DMS153 (cell line): ENCODE results near the gene BARX2.
"Not testable (repeated sequence)": the region's sequence is repeated elsewhere in the genome, so short reads cannot be mapped to it uniquely, and the experiment has no call there.

Source experiments
- DNase-seq: peaks from one replicate; lab custom pipeline; 2025; lab: John Stamatoyannopoulos, UW

BARX2 gene, protein sequence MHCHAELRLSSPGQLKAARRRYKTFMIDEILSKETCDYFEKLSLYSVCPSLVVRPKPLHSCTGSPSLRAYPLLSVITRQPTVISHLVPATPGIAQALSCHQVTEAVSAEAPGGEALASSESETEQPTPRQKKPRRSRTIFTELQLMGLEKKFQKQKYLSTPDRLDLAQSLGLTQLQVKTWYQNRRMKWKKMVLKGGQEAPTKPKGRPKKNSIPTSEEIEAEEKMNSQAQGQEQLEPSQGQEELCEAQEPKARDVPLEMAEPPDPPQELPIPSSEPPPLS

DNA sequence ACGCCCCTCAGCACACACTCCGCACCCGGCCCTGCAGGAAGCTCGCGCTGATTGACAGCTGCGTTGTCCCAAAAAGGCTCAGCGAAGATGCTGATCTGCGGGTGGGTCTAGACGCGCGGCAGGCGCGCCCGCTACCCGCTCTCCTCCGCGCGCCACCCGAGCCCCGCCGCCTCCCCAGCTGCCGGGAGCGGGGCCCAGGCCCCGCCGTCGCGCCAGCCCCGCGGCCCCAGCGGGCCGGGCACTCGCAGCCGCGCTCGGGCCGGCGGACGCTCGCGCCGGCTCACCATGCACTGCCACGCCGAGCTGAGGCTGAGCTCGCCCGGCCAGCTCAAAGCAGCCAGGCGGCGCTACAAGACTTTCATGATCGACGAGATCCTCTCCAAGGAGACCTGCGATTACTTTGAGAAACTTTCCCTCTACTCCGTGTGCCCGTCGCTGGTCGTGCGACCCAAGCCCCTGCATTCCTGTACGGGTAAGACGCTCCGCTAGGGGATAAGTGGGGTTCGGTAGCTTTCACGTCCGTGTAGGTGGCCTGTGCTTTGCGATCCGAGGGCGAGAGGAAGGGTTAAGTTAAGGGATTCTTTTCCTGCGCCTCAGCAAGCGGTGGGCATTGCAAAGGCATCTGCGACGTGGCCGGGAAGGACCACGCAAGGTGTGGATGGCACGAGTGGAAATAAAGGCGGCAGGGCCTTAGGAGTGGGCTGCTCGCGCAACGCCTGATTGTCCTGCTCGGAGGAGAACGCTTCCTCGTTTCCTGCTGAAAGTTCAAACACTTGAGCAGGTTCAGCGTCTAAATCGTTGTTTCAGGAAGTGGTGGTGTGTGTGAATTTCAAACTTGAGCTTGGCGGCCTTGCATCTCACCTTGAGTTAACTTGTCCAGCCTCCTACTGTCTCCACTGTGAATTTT lies at the start of gene BARX2:
BARX2 (plus strand) TSS at position 98 of the 907 bp plus-strand sequence; CDS start at position 286, 188 bp downstream.
- DNase-seq, result peak; percentile 59

DNA sequence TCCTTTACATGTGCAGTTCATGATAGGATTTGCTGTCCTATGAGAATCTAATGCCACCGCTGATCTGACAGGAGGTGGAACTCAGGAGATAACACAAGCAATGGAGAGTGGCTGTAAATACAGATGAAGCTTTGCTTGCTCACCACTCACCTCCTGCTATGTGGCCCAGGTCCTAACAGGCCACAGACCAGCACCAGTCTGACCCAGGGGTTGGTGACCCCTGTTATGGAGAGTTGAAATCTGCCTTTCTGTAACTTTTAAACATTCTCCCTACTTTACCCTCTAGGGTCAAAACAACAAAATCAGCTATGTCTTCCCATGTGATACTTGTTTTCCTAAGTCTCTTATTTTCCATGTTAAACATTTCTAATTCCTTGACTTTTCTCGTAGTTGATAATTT lies 48.7 kb upstream of the BARX2 start:
- DNase-seq, result no peak

DNA sequence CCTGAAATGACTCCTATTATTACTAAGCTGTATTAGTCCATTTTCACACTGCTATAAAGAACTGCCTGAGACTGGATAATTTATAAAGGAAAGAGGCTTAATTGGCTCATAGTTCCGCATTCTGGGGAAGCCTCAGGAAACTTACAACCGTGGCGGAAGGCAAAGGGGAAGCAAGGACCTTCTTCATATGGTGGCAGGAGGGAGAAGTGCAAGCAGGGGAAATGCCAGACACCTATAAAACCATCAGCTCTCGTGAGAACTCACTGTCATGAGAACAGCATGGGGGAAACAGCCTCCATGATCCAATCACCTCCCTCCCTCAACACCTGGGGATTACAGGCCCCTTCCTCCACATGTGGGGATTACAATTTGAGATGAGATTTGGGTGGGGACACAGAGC lies 47.9 kb upstream of the BARX2 start:
- DNase-seq, result not testable (repeated sequence)

DNA sequence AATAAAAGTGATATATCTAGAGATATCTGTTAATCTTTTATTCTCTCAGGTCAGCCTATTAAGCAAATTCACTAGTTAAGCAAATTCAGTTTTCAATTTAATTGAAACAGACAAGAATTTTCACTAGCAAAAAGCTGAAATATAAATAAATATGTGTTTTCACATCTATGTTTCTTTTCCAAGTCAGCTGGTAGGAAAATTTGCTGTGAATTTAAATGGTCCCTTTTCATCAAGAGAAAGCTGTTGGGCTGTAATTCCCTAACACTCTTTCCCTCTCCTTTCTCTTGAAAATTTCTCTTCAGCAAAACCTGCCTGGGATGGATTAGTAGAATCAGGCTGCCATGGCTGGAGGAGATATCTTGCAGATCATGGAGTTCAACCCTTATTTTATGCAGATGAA lies 46.9 kb upstream of the BARX2 start:
- DNase-seq, result no peak

DNA sequence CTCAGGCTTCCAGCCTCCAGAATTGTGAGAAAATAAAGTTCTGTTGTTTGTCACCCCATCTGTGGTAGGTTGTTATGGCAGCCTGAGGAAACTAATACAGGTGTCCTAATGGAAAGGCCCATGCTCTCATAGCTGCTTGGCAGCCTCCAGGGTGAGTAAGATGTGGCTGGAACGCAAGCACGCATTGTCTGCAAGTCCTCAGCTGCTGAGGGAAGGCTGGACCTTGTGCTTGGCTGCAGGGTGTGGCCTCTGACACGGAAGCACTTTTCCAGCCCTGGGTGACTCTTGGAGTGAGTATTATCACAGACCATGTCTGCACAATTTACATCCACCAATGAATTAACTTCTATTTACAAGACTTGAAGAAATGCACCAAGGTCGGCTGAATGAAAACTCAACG lies 44.4 kb upstream of the BARX2 start:
- DNase-seq, result no peak

DNA sequence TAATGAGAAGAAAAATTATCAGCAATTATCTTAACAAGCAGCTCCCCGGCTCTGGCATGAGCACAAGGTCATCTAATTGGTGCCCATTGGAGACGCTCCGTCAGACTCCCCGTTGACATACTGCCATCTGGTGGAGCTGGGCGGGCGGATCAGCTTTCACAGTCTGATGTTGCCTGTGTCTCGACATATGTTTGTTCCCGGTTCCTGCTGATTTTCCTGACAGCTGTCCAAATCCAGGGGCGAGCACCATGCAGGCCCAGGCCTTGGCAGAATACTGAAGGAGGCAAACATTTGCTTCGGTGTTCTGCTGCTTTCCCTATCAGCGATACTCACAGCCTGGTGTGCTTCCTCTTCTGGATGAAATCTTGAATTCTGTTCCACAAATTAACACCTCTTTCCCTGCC lies 43.8 kb upstream of the BARX2 start:
- peak; percentile 88 for DNase-seq

DNA sequence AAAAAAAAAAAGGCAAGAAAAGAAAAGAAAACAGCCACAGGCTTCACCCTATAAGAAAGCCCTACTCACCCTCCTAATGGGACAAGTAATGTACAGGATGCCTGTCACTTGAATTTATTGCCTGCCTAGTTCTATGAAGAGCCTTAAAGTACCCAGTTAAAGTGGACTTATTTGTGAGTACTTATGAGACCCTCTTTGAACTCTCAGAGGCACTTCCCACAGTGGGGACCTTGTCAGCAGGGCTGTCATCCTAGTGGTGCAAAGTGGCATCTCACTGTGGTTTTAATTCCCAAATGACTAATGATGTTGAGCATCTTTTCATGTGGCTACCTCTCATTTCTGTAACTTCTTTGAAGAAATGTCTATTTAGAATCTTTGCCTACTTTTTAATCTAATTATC lies 41.8 kb upstream of the BARX2 start:
- DNase-seq, result no peak

DNA sequence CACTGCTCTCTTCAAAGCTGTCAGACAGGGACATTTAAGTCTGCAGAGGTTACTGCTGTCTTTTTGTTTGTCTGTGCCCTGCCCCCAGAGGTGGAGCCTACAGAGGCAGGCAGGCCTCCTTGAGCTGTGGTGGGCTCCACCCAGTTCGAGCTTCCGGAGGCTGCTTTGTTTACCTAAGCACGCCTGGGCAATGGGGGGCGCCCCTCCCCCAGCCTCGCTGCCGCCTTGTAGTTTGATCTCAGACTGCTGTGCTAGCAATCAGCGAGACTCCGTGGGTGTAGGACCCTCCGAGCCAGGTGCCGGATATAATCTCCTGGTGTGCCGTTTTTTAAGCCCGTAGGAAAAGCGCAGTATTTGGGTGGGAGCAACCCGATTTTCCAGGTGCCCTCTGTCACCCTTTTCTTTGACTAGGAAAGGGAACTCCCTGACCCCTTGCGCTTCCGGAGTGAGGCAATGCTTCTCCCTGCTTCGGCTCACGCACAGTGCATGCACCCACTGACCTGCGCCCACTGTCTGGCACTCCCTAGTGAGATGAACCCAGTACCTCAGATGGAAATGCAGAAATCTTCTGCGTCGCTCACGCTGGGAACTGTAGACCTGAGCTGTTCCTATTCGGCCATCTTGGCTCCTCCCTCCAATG lies 31.2 kb upstream of the BARX2 start:
- peak; percentile 18 for DNase-seq

DNA sequence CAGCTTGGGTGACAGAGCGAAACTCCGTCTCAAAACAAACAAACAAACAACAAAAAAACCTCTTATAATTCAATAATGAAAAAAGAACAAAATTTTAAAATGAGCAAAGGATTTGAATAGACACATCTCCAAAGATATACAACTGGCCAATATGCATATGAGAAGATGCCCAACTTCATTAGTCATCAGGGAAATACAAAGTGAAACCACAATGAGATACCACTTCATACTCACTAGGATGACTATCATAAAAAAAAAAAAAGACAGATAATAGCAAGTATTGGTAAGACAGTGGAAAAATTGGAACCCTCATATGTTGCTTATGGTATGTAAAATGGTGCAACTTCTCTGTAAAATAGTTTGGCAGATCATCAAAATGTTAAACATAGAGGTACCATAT lies 28.7 kb upstream of the BARX2 start:
- no peak for DNase-seq

DNA sequence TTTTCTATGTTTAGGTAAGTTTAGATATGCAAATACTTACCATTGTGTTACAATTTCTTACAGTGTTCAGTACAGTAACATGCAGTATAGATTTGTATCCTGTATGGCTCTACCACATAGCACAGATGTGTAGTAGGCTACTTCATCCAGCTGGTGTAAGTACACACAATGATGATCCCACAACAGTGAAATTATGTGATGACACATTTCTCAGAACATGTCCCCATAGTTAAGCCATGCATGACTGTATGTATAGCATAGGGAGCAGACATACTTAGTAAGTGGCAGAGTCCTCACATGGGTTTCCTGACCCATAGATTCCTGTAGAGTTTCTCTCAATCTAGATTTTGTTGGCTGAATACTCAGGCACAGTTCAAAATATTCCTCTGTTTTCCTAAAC lies 26.8 kb upstream of the BARX2 start:
- no peak for DNase-seq

DNA sequence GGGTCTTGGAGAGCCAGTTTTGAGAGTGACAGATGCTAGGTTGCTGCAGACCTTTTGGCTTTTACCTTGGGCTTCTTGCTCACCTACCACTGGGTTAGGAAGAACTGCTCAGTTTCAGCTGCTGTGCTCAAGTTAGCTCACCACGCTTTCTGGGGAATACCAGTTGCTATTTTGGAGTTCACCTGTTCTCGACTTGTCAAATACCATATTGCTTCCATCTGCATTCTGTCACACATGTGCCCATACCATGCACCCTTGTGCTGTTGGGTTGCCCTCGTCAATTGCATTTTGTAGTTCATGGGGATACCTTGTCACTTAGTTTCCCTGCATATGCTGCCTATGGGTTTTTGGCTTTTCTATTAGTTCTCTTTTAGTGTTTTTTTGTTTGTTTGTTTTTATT lies 23.0 kb upstream of the BARX2 start:
- no peak for DNase-seq

DNA sequence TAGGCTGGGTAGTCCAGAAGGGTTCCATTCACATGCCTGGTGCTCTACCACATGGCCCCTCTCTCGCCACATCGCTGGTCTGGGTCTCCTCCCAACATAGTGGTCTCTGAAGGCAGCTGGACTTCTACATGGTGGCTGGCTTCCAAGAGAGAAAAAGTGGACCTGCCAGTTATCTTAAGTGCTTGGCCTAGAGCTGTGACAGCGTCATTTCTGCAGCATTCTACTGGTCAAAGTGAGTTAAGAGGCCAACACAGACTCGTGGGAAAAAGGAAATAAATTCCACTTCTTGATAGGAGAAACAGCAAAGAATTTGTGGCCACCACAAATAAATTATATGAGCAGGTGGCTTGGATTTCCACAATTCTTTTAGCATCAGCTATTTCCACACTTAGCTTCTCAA lies 21.0 kb upstream of the BARX2 start:
- DNase-seq, result no peak

DNA sequence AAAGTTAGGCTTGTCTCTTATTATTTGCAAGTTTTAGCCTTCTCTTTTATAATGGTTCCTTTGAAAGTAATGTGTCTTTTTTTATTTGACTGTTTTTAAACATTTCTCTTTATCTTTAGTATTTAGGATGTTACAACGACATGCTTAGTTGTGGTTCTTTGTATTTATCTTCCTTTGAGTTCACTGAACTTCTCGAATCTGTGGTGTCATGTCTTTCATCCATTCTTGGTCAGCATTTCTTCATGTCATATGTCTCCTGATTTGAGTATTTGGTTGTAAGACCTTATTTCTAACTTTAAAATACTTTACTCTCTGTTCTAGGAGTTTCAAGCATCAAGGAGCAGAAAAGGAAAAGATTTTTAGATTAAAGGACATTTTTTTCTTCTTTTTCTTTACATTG lies 15.9 kb upstream of the BARX2 start:
- no peak for DNase-seq

DNA sequence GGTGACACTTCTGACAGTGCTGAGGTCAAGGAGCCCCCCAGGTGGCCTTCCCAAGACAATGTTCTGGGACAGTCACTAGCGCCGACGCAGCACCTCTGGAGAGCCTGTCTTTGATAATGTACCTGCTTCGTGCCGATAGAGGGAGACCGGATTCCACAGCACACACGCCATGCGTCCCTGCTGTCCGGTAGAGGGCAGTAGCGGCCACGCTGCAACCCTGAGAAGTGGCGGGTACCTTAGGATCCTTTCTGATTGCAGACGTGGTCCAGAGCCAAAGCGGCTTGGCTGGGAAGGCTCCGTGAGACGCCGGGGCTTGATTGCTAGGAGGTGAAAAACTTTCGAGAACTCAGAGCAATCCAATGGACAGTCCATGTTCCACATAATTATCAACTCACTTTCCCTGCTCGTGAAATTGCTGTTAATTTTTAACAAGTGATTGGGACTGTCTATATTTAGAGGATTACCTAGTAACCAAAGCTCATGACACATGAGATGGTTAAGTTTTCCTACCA lies 11.4 kb upstream of the BARX2 start:
- peak; percentile 74 for DNase-seq

DNA sequence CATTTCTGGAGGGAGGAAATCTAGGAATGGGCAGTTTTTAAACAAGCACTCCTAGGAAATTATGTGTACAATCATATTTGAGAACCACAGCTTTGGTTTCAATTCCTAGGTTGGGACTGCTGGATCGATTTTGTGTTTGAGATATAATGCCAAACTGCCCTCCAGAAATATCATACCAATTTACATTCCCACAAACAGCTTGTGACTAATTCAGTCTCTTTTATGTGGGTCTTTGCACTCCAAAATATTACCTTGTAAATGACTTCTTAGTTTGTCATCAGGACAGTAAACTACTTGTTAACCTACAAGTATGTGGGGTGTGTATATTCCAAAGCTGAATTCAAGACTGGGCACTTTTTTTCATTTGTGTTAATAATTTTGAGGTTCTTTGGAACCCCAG lies 9.8 kb upstream of the BARX2 start:
- DNase-seq, result no peak

DNA sequence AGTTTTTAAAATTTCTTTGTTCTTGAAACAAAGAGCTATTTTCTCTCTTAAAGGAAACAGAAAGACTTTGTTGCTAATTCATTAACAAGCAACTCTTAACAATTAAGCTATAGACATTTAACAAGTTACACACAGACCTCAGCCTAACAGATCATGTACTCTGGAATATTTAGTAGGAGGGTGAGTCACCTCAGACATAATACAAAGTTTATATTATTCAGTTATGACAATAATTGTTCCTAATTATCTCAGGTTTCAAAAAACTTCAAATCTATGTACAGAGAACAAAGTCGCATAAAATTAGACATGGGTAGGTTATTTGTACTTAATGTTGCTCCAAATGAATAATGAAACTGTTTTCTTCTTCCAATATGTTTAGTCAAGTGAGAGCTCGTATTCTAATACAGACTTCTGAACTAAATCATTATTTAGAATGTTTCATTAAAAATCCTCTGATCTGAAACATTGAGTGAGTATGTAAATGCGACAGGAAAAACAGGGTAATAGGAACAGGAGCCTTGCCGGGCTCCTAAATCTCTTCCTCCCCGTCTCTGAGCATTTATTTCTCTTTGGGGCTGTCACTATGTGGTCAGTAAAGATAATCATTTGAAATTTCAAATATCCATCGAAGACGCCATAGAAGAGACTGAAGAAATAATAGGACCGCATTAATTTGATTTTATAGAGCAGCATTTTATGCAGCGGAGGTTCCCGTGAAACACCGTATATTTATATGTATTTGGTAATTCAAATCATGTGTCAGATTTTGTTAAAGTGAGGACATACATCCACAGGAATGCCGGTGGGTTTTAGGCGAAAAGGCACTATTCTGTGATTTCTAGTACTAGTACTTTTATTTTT lies 8.7 kb upstream of the BARX2 start:
- no peak for DNase-seq

DNA sequence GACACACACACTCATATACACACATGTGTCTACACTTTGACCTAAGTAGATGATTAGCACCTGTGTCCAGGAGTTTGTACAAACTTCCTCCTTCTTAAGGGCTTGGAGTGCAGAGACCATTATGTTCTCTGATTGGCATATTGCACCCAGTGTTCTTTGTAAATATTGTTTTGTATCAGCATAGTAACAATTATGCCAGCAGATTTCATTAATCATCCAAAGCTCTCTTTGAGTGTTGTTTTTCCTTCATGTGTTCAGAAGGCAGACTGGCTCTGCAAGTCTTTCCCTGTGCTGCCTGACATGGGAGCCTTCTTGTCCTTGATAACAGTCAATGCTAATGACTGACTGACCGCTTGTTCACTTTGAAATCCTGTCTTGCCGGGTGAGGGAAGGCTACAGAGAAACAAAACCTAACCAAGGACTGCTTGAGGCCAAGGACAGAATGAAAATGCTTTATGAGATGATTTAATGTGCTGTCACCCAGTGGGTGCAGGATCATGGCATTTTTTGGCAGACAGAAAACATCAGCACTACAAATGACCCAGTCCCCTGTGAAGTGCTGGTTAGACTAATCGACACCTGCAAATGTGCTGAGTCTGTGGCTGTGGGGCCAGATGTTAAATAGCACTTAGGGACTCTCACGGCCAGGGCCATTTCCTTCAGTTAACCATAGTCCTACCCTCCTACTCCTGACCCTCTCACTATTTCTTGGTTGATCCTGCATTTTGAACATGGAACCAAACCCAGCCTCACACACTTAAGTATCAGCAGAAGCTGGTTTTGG lies 6.6 kb upstream of the BARX2 start:
- peak; percentile 37 for DNase-seq

DNA sequence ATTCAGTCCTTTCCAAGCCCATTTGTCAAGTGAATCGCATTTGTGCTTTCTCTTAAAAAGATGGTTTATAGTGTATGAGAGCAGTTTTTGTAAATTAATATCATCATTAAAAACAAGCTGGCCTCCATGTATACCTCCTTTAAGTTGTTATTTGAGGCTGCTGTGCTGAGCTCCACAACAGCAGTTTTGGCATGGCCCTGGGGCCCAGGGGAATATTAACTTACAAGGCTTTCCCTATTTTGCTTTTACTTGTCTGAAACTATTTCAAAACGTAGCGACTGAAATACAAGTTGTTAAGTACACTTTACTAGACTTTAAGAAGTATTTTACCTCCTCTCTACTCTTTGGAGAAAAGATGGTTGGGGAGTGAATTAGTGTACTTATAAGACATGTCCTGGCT lies 4.9 kb upstream of the BARX2 start:
- no peak for DNase-seq

DNA sequence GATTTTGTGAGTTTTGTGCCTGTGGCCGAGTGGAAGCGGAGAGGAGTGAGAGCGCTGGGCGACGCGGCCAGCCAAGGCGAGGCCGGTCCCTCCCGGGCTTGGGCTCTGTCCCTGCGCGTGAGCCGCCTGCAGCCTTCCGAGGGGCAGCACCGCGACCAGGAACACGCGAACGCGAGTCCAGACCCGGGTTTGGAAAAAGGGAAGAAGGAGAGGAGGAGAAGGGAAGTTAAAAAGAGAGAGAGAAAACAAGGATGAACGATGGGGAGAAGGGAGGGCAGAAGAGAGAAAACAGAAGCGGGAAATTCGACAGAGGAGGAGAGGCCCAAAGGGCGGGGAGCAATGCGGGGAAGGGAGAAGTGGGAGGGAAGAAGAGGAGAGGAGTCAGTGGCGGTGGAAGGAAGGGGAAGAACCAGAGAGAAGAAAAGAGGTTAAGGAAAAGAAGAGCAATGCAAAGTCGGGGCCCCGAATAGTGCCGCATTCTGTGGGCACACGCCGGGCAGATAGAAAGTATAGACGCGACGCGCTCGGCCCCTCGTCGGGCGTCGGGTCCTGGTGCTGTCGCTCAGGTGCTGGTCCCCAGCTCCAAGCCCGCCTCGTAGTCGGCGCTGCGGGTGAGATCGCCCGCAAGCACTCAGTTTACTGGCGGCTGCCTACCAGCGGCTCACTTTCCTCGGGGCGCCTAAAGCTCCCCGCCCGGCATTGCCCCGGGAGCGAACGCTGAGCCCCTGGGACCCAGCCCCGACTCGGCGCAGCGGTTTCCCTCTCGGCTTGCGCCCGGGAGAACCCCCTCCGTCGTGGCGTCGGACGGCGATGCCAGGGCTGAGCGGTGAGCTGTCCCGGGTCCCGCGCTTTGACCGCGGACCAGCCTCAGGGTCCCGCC lies 2.8 kb upstream of the BARX2 start:
- DNase-seq, result no peak

DNA sequence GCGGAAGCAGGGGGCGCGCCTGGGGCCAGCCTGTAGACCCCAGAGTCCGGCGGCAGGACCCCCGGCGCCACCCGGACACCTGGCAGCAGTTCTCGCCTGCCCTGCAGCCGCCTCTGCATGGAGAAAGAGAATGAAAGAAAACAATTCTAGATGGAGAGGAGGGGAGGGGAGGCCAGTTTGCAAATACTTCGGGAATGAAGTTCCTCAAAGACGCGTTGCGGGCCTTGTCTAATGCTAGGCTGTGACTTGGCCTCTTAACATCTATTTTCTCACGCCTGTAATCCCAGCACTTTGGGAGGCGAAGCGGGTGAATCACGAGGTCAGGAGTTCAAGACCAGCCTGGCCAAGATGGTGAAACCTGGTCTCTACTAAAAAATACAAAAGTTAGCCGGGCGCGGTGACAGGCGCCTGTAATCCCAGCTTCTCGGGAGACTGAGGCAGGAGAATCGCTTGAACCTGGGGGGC lies 2.1 kb upstream of the BARX2 start:
- DNase-seq, result no peak
